Uterus (tissue), 2 donors: ENCODE data around the gene B3GLCT.
"Not testable (repeated sequence)": the region's sequence is repeated elsewhere in the genome, so short reads cannot be mapped to it uniquely, and the experiment has no call there.

Source experiments
- CTCF ChIP-seq, 4 experiments: fragments of 200-600 bp in 2 of 4; fragments of 450-650 bp in 2 of 4; sonication (generic) in 2 of 4; IDR thresholded peaks; one replicate each; pipeline ENCODE4 v1.5.1; 2016 to 2019; ENCODE audit warnings: antibody characterized with exemption in 4 of 4, mild to moderate bottlenecking in 2 of 4, moderate library complexity in 1 of 4
- POLR2A ChIP-seq, 2 donors: fragments of 450-650 bp; IDR thresholded peaks; one replicate each; pipeline ENCODE4 v1.6.1; 2016; ENCODE audit warnings: antibody characterized with exemption in 2 of 2, mild to moderate bottlenecking in 1 of 2, moderate library complexity in 1 of 2

- TF ChIP-seq CTCF, POLR2A (IDR thresholded peaks at IDR 0.05): not testable (repeated sequence)
Observed at GRCh38 chr13:31339616-31340015, 139.8 kb downstream of the B3GLCT start.
